ENCODE results near the gene DHX30.
A peak's percentile ranks its signal among the peaks of the same experiment; 100 is the strongest.
"Not testable (repeated sequence)": the region's sequence is repeated elsewhere in the genome, so short reads cannot be mapped to it uniquely, and the experiment has no call there.

DHX30 gene

GRCh38 chr3:47794544-47794943, 8.4 kb upstream of the DHX30 start:
- intact Hi-C loops (cut with DNase I): no loop called here
- no peak for DNase-seq

- intact Hi-C loops (cut with DNase I): no loop called here
- no peak for DNase-seq
Measured at GRCh38 chr3:47799733-47800132, 3.2 kb upstream of the DHX30 start.

DNA sequence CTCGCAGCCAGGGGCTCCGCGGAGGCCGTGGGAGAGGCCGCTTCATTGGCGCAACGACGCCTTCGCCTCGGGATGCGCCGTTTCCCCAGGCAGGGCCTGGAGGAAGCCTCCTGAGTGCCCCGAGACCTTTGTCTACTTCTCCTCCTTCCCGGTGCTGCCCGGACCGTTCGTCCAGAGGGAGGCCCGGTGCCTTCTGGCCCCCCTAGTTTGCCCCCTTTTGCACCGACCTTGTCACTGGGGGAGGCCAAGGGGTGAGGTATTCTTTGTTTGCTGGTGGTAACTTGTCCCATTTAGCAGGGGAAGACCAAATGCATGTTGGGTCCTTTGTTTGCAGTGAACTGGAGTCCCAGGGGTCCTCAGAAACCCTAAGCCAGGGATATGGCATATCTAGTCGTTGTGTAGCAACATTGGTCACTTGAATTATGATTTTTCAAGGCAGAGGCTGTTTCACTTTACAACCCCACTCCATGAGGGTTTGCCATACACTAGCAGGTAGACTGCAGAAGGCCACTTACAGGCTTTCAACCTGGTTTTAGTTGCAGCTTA, 615 bp downstream of the DHX30 start:
- intact Hi-C loops (cut with DNase I): no loop called here
- DNase-seq: no peak

DNA sequence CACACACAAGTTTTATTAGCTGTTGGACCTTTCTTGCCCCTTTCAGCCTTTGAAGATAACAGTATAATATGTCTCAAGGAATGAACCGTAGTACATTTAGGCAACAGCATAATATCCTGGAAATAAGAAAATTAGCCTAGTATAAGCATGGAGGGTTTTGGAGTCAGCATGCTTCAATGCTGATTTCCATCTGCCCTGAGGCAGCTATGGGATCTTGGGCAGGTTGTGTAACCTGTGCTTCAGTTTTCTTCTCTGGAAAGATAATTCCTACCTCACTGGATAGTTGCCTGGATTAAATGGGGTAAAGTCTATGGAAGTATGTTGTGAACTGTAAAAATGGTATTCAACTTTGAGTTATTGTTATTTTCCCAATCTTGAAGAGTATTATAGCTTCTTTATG, 1.6 kb downstream of the DHX30 start:
- intact Hi-C loops (cut with DNase I): no loop called here
- no peak for DNase-seq

GRCh38 chr3:47813551-47814177, 10.7 kb downstream of the DHX30 start:
- DNase-seq: peak in 2 of 10 donors; percentile 28 to 58
- intact Hi-C loops (cut with DNase I): no loop called here

- intact Hi-C loops (cut with DNase I): no loop called here
- no peak for DNase-seq
Measured at GRCh38 chr3:47817609-47818008, 14.7 kb downstream of the DHX30 start.

DNA sequence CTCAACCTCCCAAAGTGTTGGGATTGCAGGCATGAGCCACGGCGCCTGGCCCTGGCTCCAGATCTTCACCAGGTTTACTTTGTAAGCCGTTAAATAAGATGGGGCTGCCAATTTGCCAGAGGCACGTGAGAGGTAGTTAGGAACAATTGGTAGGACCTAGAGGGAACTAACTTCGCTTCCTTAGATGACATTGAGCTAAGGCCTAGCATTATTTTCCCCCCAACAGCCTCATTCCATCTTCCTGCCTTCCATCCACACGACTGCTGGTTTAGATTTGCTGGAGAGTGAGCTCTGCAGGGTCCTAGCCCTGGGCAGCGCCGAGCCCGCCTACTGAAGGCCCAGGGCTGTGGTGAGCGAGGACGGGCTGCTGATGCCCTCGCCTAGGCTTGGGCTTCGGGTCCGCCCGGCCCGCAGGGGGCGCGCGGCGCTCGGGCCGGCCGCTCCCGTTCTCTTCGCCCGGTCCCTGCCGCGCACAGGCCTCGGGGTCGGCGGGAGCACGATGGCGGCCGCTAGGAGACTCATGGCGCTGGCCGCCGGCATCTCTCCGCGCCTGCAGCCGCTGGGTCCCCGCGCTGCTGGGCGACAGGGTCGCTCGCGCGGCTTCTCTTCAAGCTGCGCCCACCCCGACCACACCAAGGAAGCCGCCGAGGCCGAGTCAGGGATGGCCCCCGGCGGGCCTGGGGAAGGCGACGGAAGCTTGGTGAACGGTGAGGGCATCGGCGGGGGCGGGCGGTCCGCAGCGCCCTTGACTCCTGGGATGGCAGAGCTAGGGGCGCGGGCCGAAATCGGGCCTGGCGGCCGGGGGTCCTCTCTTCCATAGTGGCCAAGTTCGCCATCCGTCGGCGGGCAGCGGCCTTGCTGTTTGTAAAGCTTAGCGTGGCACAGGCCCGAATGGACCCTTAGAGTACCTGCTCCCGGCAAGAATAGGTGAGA, 21.9 kb downstream of the DHX30 start:
- intact Hi-C loops (cut with DNase I): loop anchor here (5.0 kb wide), 1 partner anchor 327 kb away; no protein-coding TSS in a partner anchor
- DNase-seq: peak; percentile 62 to 97 (median 78)

- peak in 1 of 10 donors; percentile 3 for DNase-seq
- intact Hi-C loops (cut with DNase I): no loop called here
Measured at GRCh38 chr3:47825590-47825989, 22.7 kb downstream of the DHX30 start.

- intact Hi-C loops (cut with DNase I); DNase-seq: not testable (repeated sequence)
Measured at GRCh38 chr3:47829482-47829881, 26.5 kb downstream of the DHX30 start.

GRCh38 chr3:47836986-47837385, 34.0 kb downstream of the DHX30 start:
- intact Hi-C loops (cut with DNase I): loop anchor here (1.0 kb wide), 2 partner anchors 153 to 314 kb away; no protein-coding TSS in a partner anchor
- DNase-seq: peak in 4 of 10 donors; percentile 28 to 87 (median 66)

GRCh38 chr3:47838503-47838902, 35.6 kb downstream of the DHX30 start:
- peak in 1 of 10 donors; percentile 71 for DNase-seq
- intact Hi-C loops (cut with DNase I): no loop called here

- intact Hi-C loops (cut with DNase I): no loop called here
Measured at GRCh38 chr3:47841786-47842349, 38.9 kb downstream of the DHX30 start.

DNA sequence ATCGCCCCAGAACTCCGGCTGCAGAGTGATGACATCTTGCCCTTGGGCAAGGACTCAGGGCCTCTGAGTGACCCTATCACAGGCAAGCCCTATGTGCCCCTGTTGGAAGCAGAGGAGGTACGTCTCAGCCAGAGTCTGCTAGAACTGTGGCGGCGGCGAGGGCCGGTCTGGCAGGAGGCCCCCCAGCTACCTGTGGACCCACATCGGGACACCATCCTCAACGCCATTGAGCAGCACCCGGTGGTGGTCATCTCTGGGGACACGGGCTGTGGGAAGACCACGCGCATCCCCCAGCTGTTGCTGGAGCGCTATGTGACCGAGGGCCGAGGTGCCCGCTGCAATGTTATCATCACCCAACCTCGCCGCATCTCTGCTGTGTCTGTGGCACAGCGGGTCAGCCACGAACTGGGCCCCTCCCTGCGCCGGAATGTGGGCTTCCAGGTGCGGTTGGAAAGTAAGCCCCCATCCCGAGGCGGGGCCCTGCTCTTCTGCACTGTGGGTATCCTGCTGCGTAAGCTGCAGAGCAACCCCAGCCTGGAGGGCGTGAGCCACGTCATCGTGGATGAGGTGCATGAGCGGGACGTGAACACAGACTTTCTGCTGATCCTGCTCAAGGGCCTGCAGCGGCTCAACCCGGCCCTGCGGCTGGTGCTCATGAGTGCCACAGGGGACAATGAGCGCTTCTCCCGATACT, 43.4 kb downstream of the DHX30 start:
- peak in 1 of 10 donors; percentile 81 for DNase-seq
- intact Hi-C loops (cut with DNase I): no loop called here

More at GRCh38 chr3:47841786-47842349, 38.9 kb downstream of the DHX30 start:
- DNase-seq: no peak

GRCh38 chr3:47846880-47847248, 43.9 kb downstream of the DHX30 start:
- intact Hi-C loops (cut with DNase I): no loop called here

GRCh38 chr3:47847260-47847659, 44.3 kb downstream of the DHX30 start:
- intact Hi-C loops (cut with DNase I): no loop called here
- DNase-seq: no peak

More at GRCh38 chr3:47846880-47847248, 43.9 kb downstream of the DHX30 start:
- no peak for DNase-seq

DNA sequence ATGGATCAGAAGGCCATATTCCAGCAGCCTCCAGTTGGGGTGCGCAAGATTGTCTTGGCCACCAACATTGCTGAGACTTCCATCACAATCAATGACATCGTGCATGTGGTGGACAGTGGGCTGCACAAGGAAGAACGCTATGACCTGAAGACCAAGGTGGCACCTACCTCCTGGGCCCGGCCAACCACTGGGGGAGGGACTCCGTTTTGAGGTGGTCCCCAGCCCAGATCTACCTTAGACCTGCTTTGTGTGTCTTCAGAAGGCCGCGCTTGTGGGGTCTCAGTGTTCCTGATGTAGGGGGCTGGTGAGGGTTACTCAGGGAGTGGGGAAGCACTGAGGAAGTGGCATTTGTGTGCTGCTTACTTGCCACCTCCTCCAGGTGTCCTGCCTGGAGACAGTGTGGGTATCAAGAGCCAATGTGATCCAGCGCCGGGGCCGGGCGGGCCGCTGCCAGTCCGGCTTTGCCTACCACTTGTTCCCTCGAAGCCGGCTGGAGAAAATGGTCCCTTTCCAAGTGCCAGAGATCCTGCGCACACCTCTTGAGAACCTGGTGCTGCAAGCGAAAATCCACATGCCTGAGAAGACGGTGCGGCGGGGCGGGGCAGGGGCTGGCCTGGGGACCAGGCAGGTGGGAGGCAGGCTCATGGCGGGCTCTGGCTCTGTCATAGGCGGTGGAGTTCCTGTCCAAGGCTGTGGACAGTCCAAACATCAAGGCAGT, 45.0 kb downstream of the DHX30 start:
- intact Hi-C loops (cut with DNase I): no loop called here
- no peak for DNase-seq

GRCh38 chr3:47848599-47849117, 45.7 kb downstream of the DHX30 start:
- intact Hi-C loops (cut with DNase I): no loop called here
- peak in 2 of 10 donors; percentile 63 to 70 for DNase-seq

- DNase-seq: peak in 1 of 10 donors; percentile 70
- intact Hi-C loops (cut with DNase I): no loop called here
Measured at GRCh38 chr3:47849186-47849698, 46.3 kb downstream of the DHX30 start.
